ENCODE data around the gene PDYN.

PDYN gene

DNA sequence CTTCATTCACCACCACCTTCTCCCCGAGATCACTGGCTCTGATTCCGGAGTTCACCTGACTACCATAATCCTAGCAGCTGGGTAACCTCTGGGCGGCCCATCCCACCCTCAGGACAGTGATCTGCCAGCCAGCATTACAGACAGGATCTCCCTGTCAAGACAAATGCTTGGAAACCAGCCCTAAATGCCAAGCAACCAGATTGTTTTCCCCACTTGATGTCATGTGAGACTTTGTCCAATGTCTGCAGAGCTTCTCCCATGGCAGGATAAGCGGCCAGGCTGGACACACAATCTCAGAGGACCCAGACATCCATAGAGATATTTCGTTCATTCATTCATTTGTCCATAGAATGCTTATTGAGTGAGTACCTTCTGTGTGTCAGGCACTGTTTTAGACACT is 32.5 kb downstream of the PDYN start:
- TF ChIP-seq ZFX (IDR thresholded peaks at IDR 0.05): no peak
- TF ChIP-seq, protein P1, sequence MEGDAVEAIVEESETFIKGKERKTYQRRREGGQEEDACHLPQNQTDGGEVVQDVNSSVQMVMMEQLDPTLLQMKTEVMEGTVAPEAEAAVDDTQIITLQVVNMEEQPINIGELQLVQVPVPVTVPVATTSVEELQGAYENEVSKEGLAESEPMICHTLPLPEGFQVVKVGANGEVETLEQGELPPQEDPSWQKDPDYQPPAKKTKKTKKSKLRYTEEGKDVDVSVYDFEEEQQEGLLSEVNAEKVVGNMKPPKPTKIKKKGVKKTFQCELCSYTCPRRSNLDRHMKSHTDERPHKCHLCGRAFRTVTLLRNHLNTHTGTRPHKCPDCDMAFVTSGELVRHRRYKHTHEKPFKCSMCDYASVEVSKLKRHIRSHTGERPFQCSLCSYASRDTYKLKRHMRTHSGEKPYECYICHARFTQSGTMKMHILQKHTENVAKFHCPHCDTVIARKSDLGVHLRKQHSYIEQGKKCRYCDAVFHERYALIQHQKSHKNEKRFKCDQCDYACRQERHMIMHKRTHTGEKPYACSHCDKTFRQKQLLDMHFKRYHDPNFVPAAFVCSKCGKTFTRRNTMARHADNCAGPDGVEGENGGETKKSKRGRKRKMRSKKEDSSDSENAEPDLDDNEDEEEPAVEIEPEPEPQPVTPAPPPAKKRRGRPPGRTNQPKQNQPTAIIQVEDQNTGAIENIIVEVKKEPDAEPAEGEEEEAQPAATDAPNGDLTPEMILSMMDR (conservative IDR thresholded peaks at IDR 0.05): no peak
- H3K27ac ChIP-seq: no peak overlapping the region

DNA sequence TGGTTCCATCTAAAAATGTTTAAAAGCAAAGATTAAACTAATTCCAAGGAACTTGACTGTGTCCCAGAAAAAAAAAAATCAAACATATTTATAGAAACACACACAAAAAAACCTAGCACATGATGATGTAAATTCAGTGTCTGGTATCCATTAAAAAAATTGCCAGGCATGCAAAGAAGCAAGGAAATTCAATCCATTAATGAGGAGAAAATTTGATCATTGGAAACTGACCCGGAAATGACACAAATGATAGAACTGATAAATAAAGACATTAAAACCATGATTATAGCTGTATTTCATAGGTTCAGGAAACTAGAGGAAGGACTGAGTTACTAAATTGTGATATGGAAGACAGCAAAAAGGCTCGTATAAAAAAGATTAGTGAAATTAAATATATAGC is 34.7 kb downstream of the PDYN start:
- no peak overlapping the region for H3K27ac ChIP-seq
- TF ChIP-seq, protein P1 (conservative IDR thresholded peaks at IDR 0.05): no peak
- no peak for TF ChIP-seq ZFX (IDR thresholded peaks at IDR 0.05)

DNA sequence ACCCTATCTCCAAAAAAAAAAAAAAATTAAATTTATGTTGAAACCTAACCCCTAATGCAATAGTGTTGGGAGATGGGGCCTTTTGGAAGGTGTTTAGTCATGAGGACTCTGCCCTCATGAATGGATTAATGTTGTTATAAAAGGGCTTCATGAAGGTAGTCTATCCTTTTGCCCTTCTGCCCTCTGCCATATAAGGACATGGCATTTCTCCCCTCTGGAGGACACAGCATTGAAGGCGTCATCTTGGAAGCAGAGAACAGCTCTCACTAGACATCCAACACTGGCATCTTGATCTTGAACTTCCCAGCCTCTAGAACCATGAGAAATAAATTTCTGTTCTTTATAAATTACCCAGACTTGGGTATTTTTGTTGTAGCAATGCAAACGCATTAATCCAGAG is 35.4 kb downstream of the PDYN start:
- H3K27ac ChIP-seq: no peak overlapping the region

DNA sequence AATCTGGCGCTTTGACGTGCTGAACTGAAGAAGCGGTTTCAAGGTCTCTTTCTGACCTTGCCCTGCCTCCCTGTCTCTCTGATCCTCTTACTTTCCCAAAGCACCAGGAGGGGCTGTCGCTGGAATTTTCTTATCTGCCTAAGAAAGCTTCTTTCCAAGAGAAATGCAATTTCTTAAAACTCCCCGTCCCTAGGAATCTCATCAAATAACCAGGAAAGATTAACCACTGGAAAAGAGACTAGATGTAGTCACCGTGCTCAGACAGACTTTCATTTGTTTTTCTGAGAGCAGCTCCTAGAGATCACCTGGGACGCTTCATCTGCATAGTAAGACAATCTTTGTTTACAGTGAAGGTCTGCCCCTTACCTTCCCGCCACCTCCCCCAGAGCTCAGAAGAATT is 38.6 kb downstream of the PDYN start:
- TF ChIP-seq, protein P1 (conservative IDR thresholded peaks at IDR 0.05): no peak
- TF ChIP-seq ZFX (IDR thresholded peaks at IDR 0.05): no peak
- H3K27ac ChIP-seq: no peak overlapping the region

More for the DNA sequence above, 35.4 kb downstream of the PDYN start:
- TF ChIP-seq ZFX (IDR thresholded peaks at IDR 0.05): no peak
- TF ChIP-seq, protein P1 (conservative IDR thresholded peaks at IDR 0.05): no peak

DNA sequence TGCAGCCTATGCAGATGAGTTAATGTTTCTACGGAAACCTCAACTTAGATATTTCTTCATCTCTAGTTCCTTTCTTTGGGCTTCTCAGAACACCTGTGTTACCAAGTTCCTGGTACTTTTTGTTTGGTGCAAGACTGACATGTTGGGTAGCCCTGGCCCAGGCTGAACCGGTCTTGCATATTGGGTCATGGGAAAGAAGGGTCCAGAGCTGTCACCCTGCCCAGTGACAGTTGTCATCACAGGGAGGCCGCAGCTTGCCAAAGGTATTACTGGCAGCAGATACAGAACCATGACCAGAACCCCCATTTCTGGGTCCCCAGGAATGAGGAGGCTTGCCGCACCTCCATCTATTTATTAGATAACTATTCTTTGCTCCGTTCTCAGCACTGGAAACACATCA is 40.2 kb downstream of the PDYN start:
- TF ChIP-seq, protein P1 (conservative IDR thresholded peaks at IDR 0.05): no peak
- TF ChIP-seq ZFX (IDR thresholded peaks at IDR 0.05): no peak
- H3K27ac ChIP-seq: no peak overlapping the region

DNA sequence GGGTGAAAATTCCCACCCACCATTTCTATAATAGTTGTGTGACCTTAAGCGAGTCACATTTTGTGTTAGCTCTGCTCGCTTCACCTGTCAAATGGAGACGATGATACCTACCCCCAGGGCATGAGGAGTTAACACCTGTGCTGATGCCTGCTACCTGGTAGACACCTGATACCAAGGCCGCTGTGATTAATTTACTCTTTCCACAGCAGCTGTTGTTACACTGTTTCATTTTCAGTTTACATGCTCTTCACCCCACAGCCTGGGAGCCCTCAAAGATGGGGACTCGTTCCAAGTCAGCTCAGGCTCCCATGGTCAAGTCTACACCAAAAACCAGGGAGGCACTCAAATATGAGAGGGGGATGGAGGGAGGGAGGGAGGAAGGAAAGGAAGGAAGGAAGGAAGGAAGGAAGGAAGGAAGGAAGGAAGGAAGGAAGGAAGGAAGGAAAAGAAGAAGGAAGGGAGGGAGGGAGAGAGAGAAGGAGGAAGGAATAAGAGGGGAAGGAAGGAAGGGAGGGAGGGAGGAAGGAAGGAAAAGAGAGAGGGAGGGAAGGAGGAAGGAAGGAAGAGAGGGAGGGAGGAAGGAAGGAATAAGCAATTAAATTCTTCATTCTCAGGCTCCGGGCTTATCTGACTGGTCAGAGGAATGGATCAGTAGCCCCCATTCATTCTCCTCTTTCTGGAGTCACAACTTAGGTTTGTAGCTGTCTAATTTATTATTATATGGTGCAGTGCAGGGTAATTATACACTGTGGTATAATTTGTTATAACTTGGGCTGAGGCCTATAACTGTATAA is 40.9 kb downstream of the PDYN start:
- TF ChIP-seq, protein P1 (conservative IDR thresholded peaks at IDR 0.05): no peak
- TF ChIP-seq ZFX (IDR thresholded peaks at IDR 0.05): no peak
- H3K27ac ChIP-seq: no peak overlapping the region

DNA sequence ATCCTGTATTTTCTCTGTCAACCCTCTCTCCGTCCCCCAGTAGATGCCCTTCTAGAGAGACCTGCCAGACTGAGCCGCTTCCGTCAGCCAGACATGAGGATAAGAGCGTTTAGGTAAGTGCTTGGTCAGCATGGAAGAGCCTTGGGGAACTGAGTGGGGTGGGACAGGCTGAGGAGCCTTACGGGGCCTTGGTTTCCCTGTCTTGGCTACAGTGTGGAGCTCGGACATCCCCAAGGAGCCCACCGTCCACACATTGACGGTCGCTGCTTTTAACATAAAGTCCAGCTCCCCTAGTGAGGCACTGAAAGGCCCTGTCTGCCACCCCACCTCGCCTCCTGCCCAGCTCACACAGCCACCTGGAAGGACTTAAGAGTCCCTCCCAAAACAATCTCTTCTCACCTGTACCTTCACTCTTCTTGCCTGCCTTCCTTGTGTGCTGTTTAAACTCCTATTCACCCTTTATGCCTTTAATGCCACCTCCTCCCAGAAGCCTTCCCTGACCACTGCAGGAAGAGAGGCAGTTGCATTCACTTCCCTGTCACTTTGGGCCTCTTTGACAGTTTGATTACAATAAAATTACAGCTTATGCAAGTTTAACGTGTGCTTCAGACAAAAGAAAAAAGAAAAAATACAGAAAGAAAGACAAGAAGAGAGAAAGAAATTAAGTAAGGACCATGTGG is 42.3 kb downstream of the PDYN start:
- no peak overlapping the region for H3K27ac ChIP-seq
- TF ChIP-seq, protein P1 (conservative IDR thresholded peaks at IDR 0.05): no peak
- TF ChIP-seq ZFX (IDR thresholded peaks at IDR 0.05): no peak

All from C4-2B (cell line).